GM12892 (cell line): ENCODE results near the gene OBSCN.
"Not testable (repeated sequence)": the region's sequence is repeated elsewhere in the genome, so short reads cannot be mapped to it uniquely, and the experiment has no call there.

Experiments
- DNase-seq: peaks from one replicate; pipeline ENCODE4 v3.0.0; 2011; ENCODE audit not compliant: insufficient read length
- FAIRE-seq: peaks from 2 replicates; lab custom pipeline; 2011; peaks lifted over from hg19 to GRCh38; lab: Jason Lieb, UNC
- POLR2A ChIP-seq: IDR thresholded peaks from 2 replicates; pipeline ENCODE4 v1.6.1; 2011; ENCODE audit warnings: low read depth, low read length, control low read depth
- POLR2AphosphoS5 ChIP-seq: IDR thresholded peaks from 2 replicates; pipeline ENCODE4 v1.6.1; 2011; ENCODE audit warnings: low read depth, low read length, control low read depth
- TAF1 ChIP-seq: IDR thresholded peaks from 2 replicates; pipeline ENCODE4 v1.6.1; 2011; ENCODE audit warnings: low read depth, mild to moderate bottlenecking, control low read depth, low read length, borderline replicate concordance

OBSCN gene

GRCh38 chr1:228241259-228241658 lies 33.4 kb downstream of the OBSCN start:
- DNase-seq (no peak), FAIRE-seq (no peak)
- TF ChIP-seq POLR2AphosphoS5 (no peak), TAF1 (no peak), POLR2A (no peak)

- FAIRE-seq (no peak), DNase-seq (no peak)
- TF ChIP-seq TAF1: no peak
- no peak for TF ChIP-seq POLR2A
- TF ChIP-seq POLR2AphosphoS5: no peak
Measured at GRCh38 chr1:228242409-228242808, 34.6 kb downstream of the OBSCN start.

- DNase-seq (no peak), FAIRE-seq (no peak)
- no peak for TF ChIP-seq POLR2AphosphoS5
- no peak for TF ChIP-seq POLR2A
- TF ChIP-seq TAF1: no peak
Measured at GRCh38 chr1:228243093-228243492, 35.2 kb downstream of the OBSCN start.

- DNase-seq, FAIRE-seq: not testable (repeated sequence)
Measured at GRCh38 chr1:228243989-228244388, 36.1 kb downstream of the OBSCN start.

DNA sequence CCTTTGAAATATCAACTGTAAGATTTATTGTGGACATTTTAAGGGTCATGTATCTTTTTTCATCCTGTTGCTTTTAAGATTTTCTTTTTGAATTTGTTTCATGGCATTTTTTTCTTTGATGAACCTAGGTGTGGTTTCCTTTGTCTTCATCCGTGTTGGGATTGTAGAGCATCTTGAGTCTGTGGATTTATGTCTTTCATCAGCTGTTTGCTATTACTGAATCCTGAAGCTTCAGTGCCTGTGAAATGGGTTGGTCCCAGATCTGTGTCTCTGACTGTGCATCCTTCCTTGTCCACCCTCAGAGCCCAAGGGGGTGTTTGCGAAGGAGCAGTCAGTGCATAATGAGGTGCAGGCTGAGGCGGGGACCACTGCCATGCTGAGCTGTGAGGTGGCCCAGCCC lies 37.3 kb downstream of the OBSCN start:
- FAIRE-seq (no peak), DNase-seq (no peak)
- TF ChIP-seq TAF1: no peak
- no peak for TF ChIP-seq POLR2AphosphoS5
- no peak for TF ChIP-seq POLR2A

DNA sequence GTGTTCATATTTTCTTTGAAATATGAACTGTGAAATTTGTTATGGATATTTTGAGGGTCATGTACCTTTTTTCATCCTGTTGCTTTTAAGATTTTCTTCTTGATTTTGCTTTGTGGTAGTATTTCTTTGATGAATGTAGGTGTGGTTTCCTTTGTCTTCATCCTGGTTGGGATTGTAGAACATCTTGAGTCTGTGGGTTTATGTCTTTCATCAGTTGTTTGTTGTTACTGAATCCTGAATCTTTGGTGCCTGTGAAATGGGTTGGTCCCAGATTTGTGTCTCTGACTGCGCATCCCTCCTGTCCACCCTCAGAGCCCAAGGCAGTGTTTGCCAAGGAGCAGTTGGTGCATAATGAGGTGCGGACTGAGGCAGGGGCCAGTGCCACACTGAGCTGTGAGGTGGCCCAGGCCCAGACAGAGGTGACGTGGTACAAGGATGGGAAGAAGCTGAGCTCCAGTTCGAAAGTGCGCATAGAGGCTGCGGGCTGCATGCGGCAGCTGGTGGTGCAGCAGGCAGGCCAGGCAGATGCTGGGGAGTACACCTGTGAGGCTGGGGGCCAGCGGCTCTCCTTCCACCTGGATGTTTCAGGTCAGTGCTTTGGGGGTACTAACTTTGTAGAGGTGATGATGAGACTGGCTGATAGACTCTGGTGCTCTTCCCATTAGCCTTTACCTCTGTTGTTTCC lies 38.5 kb downstream of the OBSCN start:
- no peak for TF ChIP-seq POLR2AphosphoS5
- no peak for TF ChIP-seq TAF1
- no peak for TF ChIP-seq POLR2A
- FAIRE-seq: no peak
- DNase-seq: no peak

- TF ChIP-seq POLR2A: no peak
- no peak for TF ChIP-seq POLR2AphosphoS5
- no peak for TF ChIP-seq TAF1
- no peak for FAIRE-seq
- DNase-seq: no peak
Measured at GRCh38 chr1:228249513-228250305, 41.9 kb downstream of the OBSCN start.

- FAIRE-seq, DNase-seq: not testable (repeated sequence)
Measured at GRCh38 chr1:228252476-228252875, 44.6 kb downstream of the OBSCN start.

DNA sequence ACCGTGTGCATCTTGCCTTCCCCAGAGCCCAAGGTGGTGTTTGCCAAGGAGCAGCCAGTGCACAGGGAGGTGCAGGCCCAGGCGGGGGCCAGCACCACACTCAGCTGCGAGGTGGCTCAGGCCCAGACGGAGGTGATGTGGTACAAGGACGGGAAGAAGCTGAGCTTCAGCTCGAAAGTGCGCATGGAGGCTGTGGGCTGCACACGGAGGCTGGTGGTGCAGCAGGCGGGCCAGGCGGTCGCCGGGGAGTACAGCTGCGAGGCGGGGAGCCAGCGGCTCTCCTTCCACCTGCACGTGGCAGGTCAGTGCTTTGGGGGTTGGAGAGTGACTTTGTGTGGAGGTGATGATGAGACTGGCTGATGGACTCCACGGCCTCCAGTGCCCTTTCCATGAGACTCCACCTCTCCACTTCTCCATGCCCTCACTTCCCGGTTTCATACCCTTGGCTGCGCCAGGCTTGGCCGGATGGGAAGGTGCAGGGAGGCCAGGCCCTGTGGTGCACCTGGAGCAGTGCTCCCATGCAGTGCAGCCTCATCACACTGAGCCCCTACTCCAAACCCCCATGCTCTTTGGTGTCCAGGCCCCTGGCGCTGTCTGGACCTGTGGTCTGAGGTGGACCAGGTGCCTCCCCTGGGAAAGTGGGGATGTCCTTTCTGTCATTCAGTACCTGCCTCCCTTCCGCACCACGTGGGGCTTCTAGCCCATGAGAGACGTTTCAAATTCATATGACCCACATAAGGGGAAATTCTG lies 49.0 kb downstream of the OBSCN start:
- TF ChIP-seq POLR2A (no peak), TAF1 (no peak), POLR2AphosphoS5 (no peak)
- DNase-seq (no peak), FAIRE-seq (no peak)

GRCh38 chr1:228258486-228258885 lies 50.6 kb downstream of the OBSCN start:
- DNase-seq (no peak), FAIRE-seq (no peak)

DNA sequence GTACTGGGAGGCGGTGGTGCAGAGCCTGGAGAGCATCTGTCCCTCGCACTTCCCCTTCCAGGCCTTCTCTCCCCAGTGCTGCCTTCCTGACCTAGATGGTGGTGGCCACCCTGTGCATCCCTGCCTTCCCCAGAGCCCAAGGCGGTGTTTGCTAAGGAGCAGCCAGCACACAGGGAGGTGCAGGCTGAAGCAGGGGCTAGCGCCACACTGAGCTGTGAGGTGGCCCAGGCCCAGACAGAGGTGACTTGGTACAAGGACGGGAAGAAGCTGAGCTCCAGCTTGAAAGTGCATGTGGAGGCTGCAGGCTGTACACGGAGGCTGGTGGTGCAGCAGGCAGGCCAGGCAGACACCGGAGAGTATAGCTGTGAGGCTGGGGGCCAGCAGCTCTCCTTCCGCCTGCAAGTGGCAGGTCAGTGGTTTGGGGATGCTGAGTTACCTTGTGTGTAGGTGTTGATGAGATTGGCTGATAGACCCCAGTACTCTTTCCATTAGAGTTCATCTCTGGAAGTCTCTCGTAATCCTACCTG lies 51.6 kb downstream of the OBSCN start:
- no peak for DNase-seq
- FAIRE-seq: no peak
- TF ChIP-seq TAF1 (no peak), POLR2A (no peak), POLR2AphosphoS5 (no peak)

More at GRCh38 chr1:228258486-228258885, 50.6 kb downstream of the OBSCN start:
- TF ChIP-seq TAF1 (no peak), POLR2A (no peak), POLR2AphosphoS5 (no peak)
